CD14-positive monocyte (primary cell): ENCODE measurements around the gene ORAI2. TPM values are rescaled to one million over a fixed set of nuclear protein-coding genes. Genes with fewer than 3 reads are reported as not detected.
A peak's percentile ranks its signal among the peaks of the same experiment; 100 is the strongest.
"Not testable (repeated sequence)": the region's sequence is repeated elsewhere in the genome, so short reads cannot be mapped to it uniquely, and the experiment has no call there.

Source experiments
- DNase-seq, 3 donors: peaks; one replicate each; pipeline ENCODE4 v3.0.0-alpha.2; 2011 to 2022
- H2AFZ ChIP-seq: 2 replicates; pipeline ENCODE4 v1.6.0; 2012; ENCODE audit warnings: mild to moderate bottlenecking, low read depth, low read length, inconsistent platforms; ENCODE audit not compliant: insufficient read depth, poor library complexity, severe bottlenecking
- H3K27ac ChIP-seq, 2 donors: 1 replicate in 1 of 2; 2 replicates in 1 of 2; pipeline ENCODE4 v1.5.1; 2012 to 2013; ENCODE audit warnings: low read length in 2 of 2, control low read depth in 1 of 2, inconsistent platforms in 1 of 2, low read depth in 1 of 2, mild to moderate bottlenecking in 1 of 2
- H3K27me3 ChIP-seq, 2 donors: one replicate each; pipeline versions ENCODE4 v1.6.0 to v1.6.1; 2011 to 2013; ENCODE audit warnings: low read length in 2 of 2; ENCODE audit not compliant: control insufficient read depth in 2 of 2, insufficient read depth in 2 of 2
- H3K36me3 ChIP-seq, 2 donors: replicated peaks in 1 of 2; 1 replicate in 1 of 2; 2 replicates in 1 of 2; pipeline versions ENCODE4 v1.5.1 to v1.6.1; 2012 to 2013; ENCODE audit warnings: low read length in 2 of 2, control low read depth in 1 of 2, inconsistent platforms in 1 of 2, mild to moderate bottlenecking in 1 of 2; ENCODE audit not compliant: insufficient read depth in 2 of 2, control insufficient read depth in 1 of 2
- H3K4me1 ChIP-seq, 2 donors: 1 replicate in 1 of 2; 2 replicates in 1 of 2; pipeline versions ENCODE4 v1.5.1 to v1.6.1; 2012 to 2013; ENCODE audit warnings: low read length in 2 of 2, control low read depth in 1 of 2, inconsistent platforms in 1 of 2, mild to moderate bottlenecking in 1 of 2, moderate library complexity in 1 of 2; ENCODE audit not compliant: insufficient read depth in 2 of 2, control insufficient read depth in 1 of 2
- H3K4me2 ChIP-seq: replicated peaks from 2 replicates; pipeline ENCODE3; 2012; ENCODE audit warnings: low read length, moderate library complexity, mild to moderate bottlenecking; ENCODE audit not compliant: poor library complexity, severe bottlenecking; ENCODE audit errors: extremely low read depth
- H3K4me3 ChIP-seq, 3 experiments: fragments of 200-600 bp in 1 of 3; sonication (generic) in 1 of 3; replicated peaks in 1 of 3; 1 replicate in 2 of 3; 2 replicates in 1 of 3; pipeline ENCODE4 v1.5.1; 2011 to 2013; ENCODE audit warnings: low read length in 3 of 3, mild to moderate bottlenecking in 3 of 3, control low read depth in 2 of 3, low read depth in 2 of 3, inconsistent platforms in 1 of 3, moderate library complexity in 1 of 3
- H3K79me2 ChIP-seq: 2 replicates; pipeline ENCODE4 v1.6.0; 2012; ENCODE audit warnings: mild to moderate bottlenecking, control low read depth, inconsistent platforms, low read length, moderate library complexity; ENCODE audit not compliant: insufficient read depth
- H3K9ac ChIP-seq: 2 replicates; pipeline ENCODE4 v1.6.0; 2017; ENCODE audit warnings: low read length, mild to moderate bottlenecking; ENCODE audit not compliant: insufficient read depth, poor library complexity, severe bottlenecking
- H3K9me3 ChIP-seq, 2 donors: replicated peaks in 1 of 2; 1 replicate in 1 of 2; 2 replicates in 1 of 2; pipeline versions ENCODE4 v1.5.1 to v1.6.1; 2012 to 2013; ENCODE audit warnings: low read length in 2 of 2, control low read depth in 1 of 2; ENCODE audit not compliant: control insufficient read depth in 1 of 2, insufficient read depth in 1 of 2
- H4K20me1 ChIP-seq: 2 replicates; pipeline ENCODE4 v1.6.0; 2012; ENCODE audit warnings: mild to moderate bottlenecking, low read length, control low read depth, moderate library complexity; ENCODE audit not compliant: insufficient read depth
- H3K27ac Mint-ChIP-seq, 7 donors: one replicate each; pipeline ENCODE4 v1.8.0; 2020; ENCODE audit warnings: mild to moderate bottlenecking in 7 of 7, mixed read lengths in 7 of 7, moderate library complexity in 6 of 7, inconsistent platforms in 2 of 7
- H3K27me3 Mint-ChIP-seq, 3 donors: one replicate each; pipeline ENCODE4 v1.8.0; 2021 to 2022; ENCODE audit warnings: low read depth in 3 of 3, mild to moderate bottlenecking in 3 of 3, mixed read lengths in 3 of 3, moderate library complexity in 3 of 3, inconsistent platforms in 1 of 3
- H3K36me3 Mint-ChIP-seq, 2 donors: one replicate each; pipeline ENCODE4 v1.8.0; 2020; ENCODE audit warnings: mixed read lengths in 2 of 2, inconsistent platforms in 1 of 2, mild to moderate bottlenecking in 1 of 2
- H3K4me1 Mint-ChIP-seq: one replicate; pipeline ENCODE4 v1.8.0; 2020; ENCODE audit warnings: mild to moderate bottlenecking, mixed read lengths
- H3K4me3 Mint-ChIP-seq, 2 donors: one replicate each; pipeline ENCODE4 v1.8.0; 2020; ENCODE audit warnings: mild to moderate bottlenecking in 2 of 2, mixed read lengths in 2 of 2, moderate library complexity in 1 of 2
- H3K9me3 Mint-ChIP-seq, 7 donors: one replicate each; pipeline ENCODE4 v1.8.0; 2020 to 2022; ENCODE audit warnings: mixed read lengths in 7 of 7, mild to moderate bottlenecking in 6 of 7, moderate library complexity in 6 of 7, inconsistent platforms in 2 of 7
- WGBS: methylation state at CpG from one replicate; pipeline ENCODE4 v1.1.5; 2013; ENCODE audit warnings: missing lambda C conversion rate; ENCODE audit not compliant: insufficient coverage; 5-methylcytosine and 5-hydroxymethylcytosine counted together
- intact Hi-C, 2 donors: fragments of 100-400 bp; cut with micrococcal nuclease; formaldehyde crosslinking; loops; one replicate each; pipeline versions ENCODE4 v1.15.0 to v1.15.1; 2023
- polyA plus RNA-seq, 3 donors: library from polyadenylated mRNA; depleted of rRNA in 1 of 3; unstranded in 2 of 3; stranded (reverse) in 1 of 3; fragments of 300-500 nt in 2 of 3; fragments of >200 nt in 1 of 3; fragmentation: Illumina TruSeq in 2 of 3; gene quantifications; 1 replicate in 2 of 3; 2 replicates in 1 of 3; pipeline ENCODE4 v1.2.3, GENCODE V29; 2012 to 2021
- TF ChIP-seq, protein P1 (sequence below): fragments of 200-600 bp; IDR thresholded peaks from one replicate; pipeline ENCODE4 v1.8.0; 2022; ENCODE audit warnings: antibody characterized with exemption, mild to moderate bottlenecking

ORAI2 gene
- polyA plus RNA-seq, 3 donors = 27.5 to 50.0 (median 38.2) TPM

DNA sequence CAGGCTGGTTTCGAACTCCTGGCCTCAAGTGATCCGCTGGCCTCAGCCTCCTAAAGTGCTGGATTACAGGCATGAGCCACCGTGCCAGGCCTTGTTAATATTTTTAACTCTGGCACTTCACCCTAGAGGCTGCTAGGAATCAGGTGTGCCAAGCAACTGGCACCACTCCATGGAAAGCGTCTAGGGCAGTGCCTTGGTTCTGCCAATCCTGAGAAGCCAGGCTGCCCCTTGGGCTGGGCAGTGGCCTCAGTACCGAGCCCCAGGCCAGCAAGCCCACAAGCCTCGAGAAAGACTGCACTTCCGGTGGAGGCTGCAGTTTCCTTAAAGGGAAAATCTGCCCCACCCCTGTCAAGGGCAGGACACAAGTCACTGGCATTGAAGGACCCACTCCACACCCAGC lies 19.9 kb downstream of the ORAI2 start:
- H3K27ac Mint-ChIP-seq = peak overlapping the region in 1 of 7 donors; percentile 33
- Histone ChIP-seq H3K27me3 (no peaks in the 10 kb centered on the region), H3K9me3 (no peaks in the 10 kb centered on the region), H3K4me2 (no peak overlapping the region), H3K4me1 (no peaks in the 10 kb centered on the region), H3K27ac (no peak overlapping the region), H3K9ac (no peak overlapping the region), H3K79me2 (no peaks in the 10 kb centered on the region), H2AFZ (no peak overlapping the region), H3K4me3 (no peak overlapping the region), H4K20me1 (peaks cover 7% of the 10 kb centered on the region), H3K36me3 (peaks cover 25 to 30% of the 10 kb centered on the region in 2 donors)
- TF ChIP-seq, protein P1, sequence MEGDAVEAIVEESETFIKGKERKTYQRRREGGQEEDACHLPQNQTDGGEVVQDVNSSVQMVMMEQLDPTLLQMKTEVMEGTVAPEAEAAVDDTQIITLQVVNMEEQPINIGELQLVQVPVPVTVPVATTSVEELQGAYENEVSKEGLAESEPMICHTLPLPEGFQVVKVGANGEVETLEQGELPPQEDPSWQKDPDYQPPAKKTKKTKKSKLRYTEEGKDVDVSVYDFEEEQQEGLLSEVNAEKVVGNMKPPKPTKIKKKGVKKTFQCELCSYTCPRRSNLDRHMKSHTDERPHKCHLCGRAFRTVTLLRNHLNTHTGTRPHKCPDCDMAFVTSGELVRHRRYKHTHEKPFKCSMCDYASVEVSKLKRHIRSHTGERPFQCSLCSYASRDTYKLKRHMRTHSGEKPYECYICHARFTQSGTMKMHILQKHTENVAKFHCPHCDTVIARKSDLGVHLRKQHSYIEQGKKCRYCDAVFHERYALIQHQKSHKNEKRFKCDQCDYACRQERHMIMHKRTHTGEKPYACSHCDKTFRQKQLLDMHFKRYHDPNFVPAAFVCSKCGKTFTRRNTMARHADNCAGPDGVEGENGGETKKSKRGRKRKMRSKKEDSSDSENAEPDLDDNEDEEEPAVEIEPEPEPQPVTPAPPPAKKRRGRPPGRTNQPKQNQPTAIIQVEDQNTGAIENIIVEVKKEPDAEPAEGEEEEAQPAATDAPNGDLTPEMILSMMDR = no peak
- H3K9me3 Mint-ChIP-seq = no peaks in the 10 kb centered on the region
- H3K36me3 Mint-ChIP-seq = peaks cover 15 to 37% of the 10 kb centered on the region in 2 donors
- no peaks in the 10 kb centered on the region for H3K27me3 Mint-ChIP-seq
- intact Hi-C loops = loop anchor here in 1 of 2 donors (5.0 to 10.0 kb wide), 2 partner anchors 41 to 169 kb away; partner anchors contain the start of gene SH2B2
- 93% methylated on average over 6 of the region's 7 CpGs for WGBS
- no peak overlapping the region for H3K4me3 Mint-ChIP-seq
- DNase-seq = no peak
- H3K4me1 Mint-ChIP-seq = no peaks in the 10 kb centered on the region

DNA sequence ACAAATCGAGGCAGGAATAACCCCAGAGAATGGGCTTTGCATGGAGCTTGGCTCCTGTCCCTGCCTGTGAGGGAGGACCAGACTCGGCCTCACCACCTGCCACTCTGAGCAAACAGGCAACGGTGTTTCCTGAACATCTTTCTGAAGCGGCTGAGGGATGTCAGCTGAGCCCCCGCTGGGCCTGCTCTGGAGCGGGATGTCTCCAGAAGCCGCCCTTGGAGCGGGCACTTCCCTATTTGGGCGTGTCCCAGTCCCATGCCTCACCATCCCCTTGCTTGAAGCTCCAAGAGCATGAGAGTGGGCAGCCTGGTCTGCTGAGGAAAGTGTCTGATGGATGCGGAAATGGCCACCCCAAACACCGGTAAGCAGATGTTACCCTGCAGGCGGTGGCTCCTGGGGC lies 21.1 kb downstream of the ORAI2 start:
- Histone ChIP-seq H3K36me3 (peaks cover 31 to 42% of the 10 kb centered on the region in 2 donors), H3K4me2 (no peak overlapping the region), H3K4me3 (no peak overlapping the region), H4K20me1 (peaks cover 4% of the 10 kb centered on the region), H3K27me3 (no peaks in the 10 kb centered on the region), H3K79me2 (no peaks in the 10 kb centered on the region), H2AFZ (no peak overlapping the region), H3K9me3 (no peaks in the 10 kb centered on the region), H3K9ac (no peak overlapping the region), H3K27ac (no peak overlapping the region), H3K4me1 (no peaks in the 10 kb centered on the region)
- intact Hi-C loops = loop anchor here in 1 of 2 donors (5.0 to 10.0 kb wide), 2 partner anchors 42 to 170 kb away; partner anchors contain the start of gene SH2B2
- H3K27me3 Mint-ChIP-seq = no peaks in the 10 kb centered on the region
- H3K9me3 Mint-ChIP-seq = no peaks in the 10 kb centered on the region
- TF ChIP-seq, protein P1 = no peak
- H3K36me3 Mint-ChIP-seq = peaks cover 24 to 44% of the 10 kb centered on the region in 2 donors
- no peak overlapping the region for H3K4me3 Mint-ChIP-seq
- peak overlapping the region in 1 of 7 donors; percentile 35 for H3K27ac Mint-ChIP-seq
- DNase-seq = no peak
- 58% methylated on average over 9 of the region's 12 CpGs for WGBS
- no peaks in the 10 kb centered on the region for H3K4me1 Mint-ChIP-seq

DNA sequence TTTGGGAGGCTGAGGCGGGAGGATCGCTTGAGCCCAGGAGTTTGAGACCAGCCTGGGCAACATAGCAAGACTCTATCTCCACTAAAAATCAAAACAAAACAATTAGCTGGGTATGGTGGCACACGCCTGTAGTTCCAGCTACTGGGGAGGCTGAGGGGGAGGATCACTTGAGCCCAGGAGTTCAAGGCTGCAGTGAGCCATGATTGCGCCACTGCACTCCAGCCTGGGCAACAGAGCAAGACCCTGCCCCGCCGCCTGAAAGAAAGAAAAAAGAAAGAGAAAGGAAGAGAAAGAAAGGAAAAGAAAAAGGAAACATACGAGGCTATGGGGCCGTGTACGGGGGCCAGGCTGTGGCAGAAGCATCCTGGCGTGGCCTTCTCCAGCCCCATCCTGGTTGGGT lies 21.6 kb downstream of the ORAI2 start:
- not testable (repeated sequence) for H3K9me3 Mint-ChIP-seq, H3K79me2 ChIP-seq, H3K27me3 Mint-ChIP-seq, H3K4me1 Mint-ChIP-seq, H3K4me2 ChIP-seq, H3K4me3 ChIP-seq, DNase-seq, H3K9me3 ChIP-seq, H3K9ac ChIP-seq, H3K4me1 ChIP-seq, H3K27ac Mint-ChIP-seq, H2AFZ ChIP-seq, H3K4me3 Mint-ChIP-seq, H3K27ac ChIP-seq, H3K27me3 ChIP-seq, H4K20me1 ChIP-seq
- peaks cover 26 to 49% of the 10 kb centered on the region in 2 donors for H3K36me3 Mint-ChIP-seq
- 89% methylated on average over 8 of the region's 10 CpGs for WGBS
- intact Hi-C loops = loop anchor here in 1 of 2 donors (5.0 to 10.0 kb wide), 2 partner anchors 43 to 170 kb away; partner anchors contain the start of gene SH2B2
- peaks cover 33 to 44% of the 10 kb centered on the region in 2 donors for H3K36me3 ChIP-seq
